Mesenchymal stem cell (in vitro differentiated cells and primary cell): Measurements from ENCODE around the gene CDH23.

Experiments
- DNase-seq: peaks from one replicate; pipeline ENCODE4 v3.0.0-alpha.2; 2013
- H2AFZ ChIP-seq: one replicate; pipeline ENCODE4 v1.6.1; 2013; ENCODE audit warnings: low read depth, mild to moderate bottlenecking, control low read depth, inconsistent platforms, low read length, moderate library complexity
- H2AK5ac ChIP-seq: 2 replicates; pipeline ENCODE4 v1.6.1; 2013; ENCODE audit warnings: low read length, moderate library complexity, mild to moderate bottlenecking, inconsistent platforms; ENCODE audit not compliant: severe bottlenecking
- H2BK120ac ChIP-seq: one replicate; pipeline ENCODE4 v1.6.1; 2013; ENCODE audit warnings: low read depth, mild to moderate bottlenecking, inconsistent platforms, low read length, moderate library complexity
- H2BK12ac ChIP-seq, 2 experiments: one replicate each; pipeline ENCODE4 v1.6.1; 2013; ENCODE audit warnings: inconsistent platforms in 2 of 2, low read length in 2 of 2, mild to moderate bottlenecking in 2 of 2, moderate library complexity in 2 of 2, control low read depth in 1 of 2
- H2BK15ac ChIP-seq: one replicate; pipeline ENCODE4 v1.6.1; 2013; ENCODE audit warnings: mild to moderate bottlenecking, low read depth, inconsistent platforms; ENCODE audit not compliant: poor library complexity, severe bottlenecking
- H2BK5ac ChIP-seq: 2 replicates; pipeline ENCODE4 v1.6.1; 2013; ENCODE audit warnings: low read depth, mild to moderate bottlenecking, low read length, control low read depth, inconsistent platforms; ENCODE audit not compliant: poor library complexity, severe bottlenecking
- H3K14ac ChIP-seq, 2 experiments: one replicate each; pipeline ENCODE4 v1.6.1; 2013; ENCODE audit warnings: inconsistent platforms in 2 of 2, low read length in 2 of 2, control low read depth in 1 of 2, mild to moderate bottlenecking in 1 of 2, moderate library complexity in 1 of 2
- H3K18ac ChIP-seq, 2 experiments: one replicate each; pipeline ENCODE4 v1.6.1; 2013; ENCODE audit warnings: inconsistent platforms in 2 of 2, low read length in 2 of 2, control low read depth in 1 of 2, low read depth in 1 of 2, mild to moderate bottlenecking in 1 of 2
- H3K23ac ChIP-seq, 2 experiments: one replicate each; pipeline ENCODE4 v1.6.1; 2013; ENCODE audit warnings: inconsistent platforms in 2 of 2, low read length in 2 of 2, mild to moderate bottlenecking in 2 of 2, moderate library complexity in 2 of 2, control low read depth in 1 of 2
- H3K27ac ChIP-seq: 2 replicates; pipeline ENCODE4 v1.5.1; 2013; ENCODE audit warnings: mild to moderate bottlenecking, moderate library complexity, low read length, control low read depth, inconsistent platforms; ENCODE audit not compliant: poor library complexity, severe bottlenecking
- H3K27me3 ChIP-seq, 2 experiments: 2 replicates each; pipeline versions ENCODE4 v1.6.1 to v1.7.0; 2013; ENCODE audit warnings: low read length in 2 of 2, mild to moderate bottlenecking in 2 of 2, moderate library complexity in 2 of 2, control low read depth in 1 of 2, inconsistent platforms in 1 of 2; ENCODE audit not compliant: control insufficient read depth in 1 of 2, insufficient read depth in 1 of 2
- H3K36me3 ChIP-seq, 2 experiments: 2 replicates each; pipeline versions ENCODE4 v1.6.1 to v1.7.0; 2013; ENCODE audit warnings: low read length in 2 of 2, control low read depth in 1 of 2, inconsistent platforms in 1 of 2, low read depth in 1 of 2, mild to moderate bottlenecking in 1 of 2; ENCODE audit not compliant: insufficient read depth in 2 of 2, control insufficient read depth in 1 of 2
- H3K4ac ChIP-seq, 2 experiments: one replicate each; pipeline ENCODE4 v1.6.1; 2013; ENCODE audit warnings: inconsistent platforms in 2 of 2, low read length in 2 of 2, mild to moderate bottlenecking in 2 of 2, moderate library complexity in 2 of 2, control low read depth in 1 of 2, low read depth in 1 of 2
- H3K4me1 ChIP-seq: 2 replicates; pipeline ENCODE4 v1.6.1; 2013; ENCODE audit warnings: low read depth, low read length, control low read depth; ENCODE audit not compliant: control insufficient read depth, insufficient read depth
- H3K4me2 ChIP-seq: 2 replicates; pipeline ENCODE4 v1.6.1; 2013; ENCODE audit warnings: low read length, mild to moderate bottlenecking, inconsistent platforms; ENCODE audit not compliant: poor library complexity, severe bottlenecking
- H3K4me3 ChIP-seq, 2 experiments: 2 replicates each; pipeline versions ENCODE4 v1.5.1 to v1.7.0; 2013; ENCODE audit warnings: low read length in 2 of 2, mild to moderate bottlenecking in 2 of 2, control low read depth in 1 of 2, low read depth in 1 of 2; ENCODE audit not compliant: insufficient read depth in 1 of 2
- H3K79me1 ChIP-seq: replicated peaks from 2 replicates; pipeline ENCODE4 v1.6.1; 2013; ENCODE audit warnings: mild to moderate bottlenecking, control low read depth, low read length, inconsistent platforms; ENCODE audit not compliant: poor library complexity, severe bottlenecking
- H3K9ac ChIP-seq: 2 replicates; pipeline ENCODE4 v1.7.0; 2013; ENCODE audit warnings: mild to moderate bottlenecking, low read length, moderate library complexity
- H3K9me3 ChIP-seq: 2 replicates; pipeline ENCODE4 v1.7.0; 2013; ENCODE audit warnings: mild to moderate bottlenecking, low read length; ENCODE audit not compliant: control insufficient read depth
- H4K8ac ChIP-seq: one replicate; pipeline ENCODE4 v1.6.1; 2013; ENCODE audit warnings: inconsistent platforms, mild to moderate bottlenecking, low read length, moderate library complexity
- H4K91ac ChIP-seq: one replicate; pipeline ENCODE4 v1.6.1; 2013; ENCODE audit warnings: mild to moderate bottlenecking, low read length, inconsistent platforms
- WGBS: methylation state at CpG from one replicate; pipeline ENCODE4 v1.1.7; 2013; ENCODE audit warnings: mixed read lengths; 5-methylcytosine and 5-hydroxymethylcytosine counted together

The CDH23 gene

DNA sequence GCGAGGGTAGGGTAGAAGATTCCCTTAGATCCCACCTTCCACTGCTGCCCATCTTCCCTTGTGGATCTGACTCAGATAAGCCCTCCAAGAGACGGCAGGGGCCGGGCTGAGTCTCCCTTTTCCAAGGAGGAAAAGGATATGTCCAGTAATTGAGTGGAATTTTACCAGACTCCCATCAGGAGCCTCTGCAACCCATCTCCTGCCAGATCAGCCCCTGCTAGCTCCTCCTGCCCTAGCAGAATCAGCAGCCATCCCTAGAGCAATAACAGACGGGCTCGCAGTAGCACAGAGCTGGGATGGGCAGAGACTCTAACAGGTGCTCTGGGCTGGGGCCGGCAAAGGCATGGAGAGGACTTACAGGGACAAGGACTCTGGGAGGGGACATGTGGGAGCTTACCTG lies 249.3 kb downstream of the CDH23 start:
- H3K14ac ChIP-seq: no peak overlapping the region
- no peak overlapping the region for H3K4me2 ChIP-seq
- no peak overlapping the region for H3K4me3 ChIP-seq
- no peak overlapping the region for H2BK12ac ChIP-seq
- H4K91ac ChIP-seq: no peak overlapping the region
- no peak overlapping the region for H4K8ac ChIP-seq
- no peak overlapping the region for H2BK15ac ChIP-seq
- no peak overlapping the region for H3K23ac ChIP-seq
- H3K4ac ChIP-seq: no peak overlapping the region
- H3K9ac ChIP-seq: no peak overlapping the region
- no peak overlapping the region for H2BK120ac ChIP-seq
- H3K27me3 ChIP-seq: peaks cover 43 to 75% of the 10 kb centered on the region in 2 experiments
- no peak overlapping the region for H2BK5ac ChIP-seq
- H3K36me3 ChIP-seq: no peaks in the 10 kb centered on the region
- H3K9me3 ChIP-seq: no peaks in the 10 kb centered on the region
- no peak overlapping the region for H2AFZ ChIP-seq
- H3K27ac ChIP-seq: no peak overlapping the region
- no peaks in the 10 kb centered on the region for H3K79me1 ChIP-seq
- H3K18ac ChIP-seq: no peak overlapping the region
- H3K4me1 ChIP-seq: peaks cover 4% of the 10 kb centered on the region
- no peak overlapping the region for H2AK5ac ChIP-seq
- DNase-seq: no peak
- 63% methylated on average over 5 of the region's 6 CpGs for WGBS

DNA sequence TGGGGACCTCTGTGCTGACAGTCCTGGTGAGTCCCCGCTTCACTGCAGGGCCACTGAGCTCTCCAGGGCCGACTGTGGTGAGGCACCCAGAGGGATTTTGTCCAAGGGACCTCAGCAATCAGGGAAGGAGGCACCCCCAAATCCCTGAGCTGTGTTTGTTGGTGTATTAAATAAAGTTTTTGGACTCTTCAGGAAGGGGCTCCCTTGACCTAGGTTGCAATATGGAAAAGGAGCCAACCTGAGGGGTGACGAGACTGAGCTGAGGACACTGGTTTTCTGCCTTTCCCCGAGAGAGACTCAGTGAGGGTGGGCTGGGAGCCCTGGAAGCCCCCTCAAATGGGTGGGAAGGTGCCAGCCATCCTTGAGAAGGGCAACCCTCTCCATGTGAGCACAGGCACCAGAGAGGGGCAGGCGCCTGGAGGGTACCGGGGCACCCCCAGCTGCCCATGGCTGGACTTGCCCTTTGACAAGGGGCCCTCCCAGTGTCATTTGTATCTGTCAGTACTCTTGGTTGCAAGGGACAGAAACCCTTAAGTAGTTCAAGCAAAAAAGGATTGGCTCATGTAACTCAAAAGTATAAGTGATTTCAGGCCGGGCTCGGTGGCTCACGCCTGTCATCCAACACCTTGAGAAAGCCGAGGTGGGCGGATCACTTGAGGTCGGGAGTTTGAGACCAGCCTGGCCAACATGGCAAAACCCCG lies 250.0 kb downstream of the CDH23 start:
- DNase-seq: no peak
- no peaks in the 10 kb centered on the region for H3K9me3 ChIP-seq
- H3K23ac ChIP-seq: no peak overlapping the region
- H2AK5ac ChIP-seq: no peak overlapping the region
- H3K14ac ChIP-seq: no peak overlapping the region
- no peak overlapping the region for H3K18ac ChIP-seq
- H2BK5ac ChIP-seq: no peak overlapping the region
- no peak overlapping the region for H3K4me3 ChIP-seq
- 80% methylated on average over 13 of the region's 13 CpGs for WGBS
- H3K79me1 ChIP-seq: no peaks in the 10 kb centered on the region
- H4K8ac ChIP-seq: no peak overlapping the region
- H3K9ac ChIP-seq: no peak overlapping the region
- H3K4me1 ChIP-seq: peaks cover 4% of the 10 kb centered on the region
- no peak overlapping the region for H3K4me2 ChIP-seq
- H3K36me3 ChIP-seq: no peaks in the 10 kb centered on the region
- H4K91ac ChIP-seq: no peak overlapping the region
- peaks cover 41 to 72% of the 10 kb centered on the region in 2 experiments for H3K27me3 ChIP-seq
- H2AFZ ChIP-seq: no peak overlapping the region
- H3K4ac ChIP-seq: no peak overlapping the region
- H3K27ac ChIP-seq: no peak overlapping the region
- no peak overlapping the region for H2BK120ac ChIP-seq
- H2BK12ac ChIP-seq: no peak overlapping the region
- H2BK15ac ChIP-seq: no peak overlapping the region

- Histone ChIP-seq H3K23ac (no peak overlapping the region), H3K4me3 (no peak overlapping the region), H3K9me3 (no peaks in the 10 kb centered on the region), H3K36me3 (no peaks in the 10 kb centered on the region), H2BK5ac (no peak overlapping the region), H3K9ac (no peak overlapping the region), H2AFZ (no peak overlapping the region), H3K27me3 (peaks cover 41 to 81% of the 10 kb centered on the region in 2 experiments), H4K91ac (no peak overlapping the region), H2AK5ac (no peak overlapping the region), H3K27ac (no peak overlapping the region), H2BK12ac (no peak overlapping the region), H3K14ac (no peak overlapping the region), H3K4me1 (peaks cover 4% of the 10 kb centered on the region), H2BK15ac (no peak overlapping the region), H3K4ac (no peak overlapping the region), H3K4me2 (no peak overlapping the region), H3K79me1 (no peaks in the 10 kb centered on the region), H2BK120ac (no peak overlapping the region), H3K18ac (no peak overlapping the region), H4K8ac (no peak overlapping the region)
- no peak for DNase-seq
- WGBS: 36% methylated on average over 14 of the region's 14 CpGs
These were observed 251.0 kb downstream of the CDH23 start for GRCh38 chr10:71647526-71648253.

- H3K27ac ChIP-seq: no peak overlapping the region
- no peak overlapping the region for H2BK15ac ChIP-seq
- no peak overlapping the region for H2AFZ ChIP-seq
- peaks cover 40 to 88% of the 10 kb centered on the region in 2 experiments for H3K27me3 ChIP-seq
- H3K9me3 ChIP-seq: no peaks in the 10 kb centered on the region
- H2BK12ac ChIP-seq: no peak overlapping the region
- H2BK120ac ChIP-seq: no peak overlapping the region
- H3K4me3 ChIP-seq: no peak overlapping the region
- H3K4ac ChIP-seq: no peak overlapping the region
- H3K23ac ChIP-seq: no peak overlapping the region
- no peak for DNase-seq
- no peaks in the 10 kb centered on the region for H3K36me3 ChIP-seq
- H3K14ac ChIP-seq: no peak overlapping the region
- 61% methylated on average over 10 of the region's 10 CpGs for WGBS
- no peak overlapping the region for H4K8ac ChIP-seq
- no peak overlapping the region for H2BK5ac ChIP-seq
- H3K79me1 ChIP-seq: no peaks in the 10 kb centered on the region
- H3K4me1 ChIP-seq: peaks cover 4% of the 10 kb centered on the region
- no peak overlapping the region for H3K4me2 ChIP-seq
- no peak overlapping the region for H4K91ac ChIP-seq
- no peak overlapping the region for H3K9ac ChIP-seq
- H2AK5ac ChIP-seq: no peak overlapping the region
- H3K18ac ChIP-seq: no peak overlapping the region
These were observed 251.7 kb downstream of the CDH23 start for GRCh38 chr10:71648254-71648932.
